ENCODE data around the gene FOXO1.

FOXO1 gene

GRCh38 chr13:40598569-40598968, 67.9 kb downstream of the FOXO1 start:
- peak overlapping the region; percentile 99 for H3K27ac ChIP-seq (ENCODE audit: low read depth, low read length)
- no peaks in the 10 kb centered on the region for H3K9me3 ChIP-seq (ENCODE audit: control insufficient read depth, insufficient read depth, low read length)
- peaks cover 48% of the 10 kb centered on the region for H3F3A ChIP-seq (ENCODE audit: control insufficient read depth, insufficient read depth)
- no peaks in the 10 kb centered on the region for H3K9me2 ChIP-seq (replicated peaks; ENCODE audit: control insufficient read depth, low read length)
- peaks cover 100% of the 10 kb centered on the region for H3K4me1 ChIP-seq (ENCODE audit: control insufficient read depth, low read length)
- H3K4me2 ChIP-seq (ENCODE audit: low read length) = peak overlapping the region; percentile 85
- peaks cover 37% of the 10 kb centered on the region for H3K36me3 ChIP-seq (ENCODE audit: control insufficient read depth, low read length)
- H3K27me3 ChIP-seq (ENCODE audit: control insufficient read depth, low read length) = no peaks in the 10 kb centered on the region
- peak overlapping the region; percentile 69 for H3K4me3 ChIP-seq (ENCODE audit: low read length)
- H3K79me2 ChIP-seq (ENCODE audit: control insufficient read depth, low read length) = peaks cover 100% of the 10 kb centered on the region
- no peak for TF ChIP-seq EZH2phosphoT487 (IDR thresholded peaks at IDR 0.05; ENCODE audit: borderline replicate concordance, low read length)
- TF ChIP-seq, protein P1, sequence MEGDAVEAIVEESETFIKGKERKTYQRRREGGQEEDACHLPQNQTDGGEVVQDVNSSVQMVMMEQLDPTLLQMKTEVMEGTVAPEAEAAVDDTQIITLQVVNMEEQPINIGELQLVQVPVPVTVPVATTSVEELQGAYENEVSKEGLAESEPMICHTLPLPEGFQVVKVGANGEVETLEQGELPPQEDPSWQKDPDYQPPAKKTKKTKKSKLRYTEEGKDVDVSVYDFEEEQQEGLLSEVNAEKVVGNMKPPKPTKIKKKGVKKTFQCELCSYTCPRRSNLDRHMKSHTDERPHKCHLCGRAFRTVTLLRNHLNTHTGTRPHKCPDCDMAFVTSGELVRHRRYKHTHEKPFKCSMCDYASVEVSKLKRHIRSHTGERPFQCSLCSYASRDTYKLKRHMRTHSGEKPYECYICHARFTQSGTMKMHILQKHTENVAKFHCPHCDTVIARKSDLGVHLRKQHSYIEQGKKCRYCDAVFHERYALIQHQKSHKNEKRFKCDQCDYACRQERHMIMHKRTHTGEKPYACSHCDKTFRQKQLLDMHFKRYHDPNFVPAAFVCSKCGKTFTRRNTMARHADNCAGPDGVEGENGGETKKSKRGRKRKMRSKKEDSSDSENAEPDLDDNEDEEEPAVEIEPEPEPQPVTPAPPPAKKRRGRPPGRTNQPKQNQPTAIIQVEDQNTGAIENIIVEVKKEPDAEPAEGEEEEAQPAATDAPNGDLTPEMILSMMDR (IDR thresholded peaks at IDR 0.05; ENCODE audit: low read depth, low read length, poor library complexity, severe bottlenecking) = no peak
- H4K20me1 ChIP-seq (ENCODE audit: control insufficient read depth, insufficient read depth, low read depth, low read length) = peaks cover 4% of the 10 kb centered on the region

GRCh38 chr13:40597735-40598365, 68.6 kb downstream of the FOXO1 start:
- Histone ChIP-seq H3K9me2 (replicated peaks; ENCODE audit: control insufficient read depth, low read length) (no peaks in the 10 kb centered on the region), H3K27ac (ENCODE audit: low read depth, low read length) (peak overlapping the region; percentile 99), H3F3A (ENCODE audit: control insufficient read depth, insufficient read depth) (peaks cover 53% of the 10 kb centered on the region), H3K4me1 (ENCODE audit: control insufficient read depth, low read length) (peaks cover 100% of the 10 kb centered on the region), H3K4me3 (ENCODE audit: low read length) (peak overlapping the region; percentile 69), H3K27me3 (ENCODE audit: control insufficient read depth, low read length) (no peaks in the 10 kb centered on the region), H3K79me2 (ENCODE audit: control insufficient read depth, low read length) (peaks cover 100% of the 10 kb centered on the region), H4K20me1 (ENCODE audit: control insufficient read depth, insufficient read depth, low read depth, low read length) (peaks cover 4% of the 10 kb centered on the region), H3K4me2 (ENCODE audit: low read length) (peak overlapping the region; percentile 85), H3K9me3 (ENCODE audit: control insufficient read depth, insufficient read depth, low read length) (no peaks in the 10 kb centered on the region), H3K36me3 (ENCODE audit: control insufficient read depth, low read length) (peaks cover 34% of the 10 kb centered on the region)
- no peak for TF ChIP-seq EZH2phosphoT487 (IDR thresholded peaks at IDR 0.05; ENCODE audit: borderline replicate concordance, low read length)
- TF ChIP-seq, protein P1 (IDR thresholded peaks at IDR 0.05; ENCODE audit: low read depth, low read length, poor library complexity, severe bottlenecking) = no peak

- Histone ChIP-seq H3F3A (ENCODE audit: control insufficient read depth, insufficient read depth) (peaks cover 67% of the 10 kb centered on the region), H3K27ac (ENCODE audit: low read depth, low read length) (peak overlapping the region; percentile 99), H4K20me1 (ENCODE audit: control insufficient read depth, insufficient read depth, low read depth, low read length) (peaks cover 4% of the 10 kb centered on the region), H3K9me2 (replicated peaks; ENCODE audit: control insufficient read depth, low read length) (no peaks in the 10 kb centered on the region), H3K4me1 (ENCODE audit: control insufficient read depth, low read length) (peaks cover 100% of the 10 kb centered on the region), H3K4me3 (ENCODE audit: low read length) (peak overlapping the region; percentile 69), H3K9me3 (ENCODE audit: control insufficient read depth, insufficient read depth, low read length) (no peaks in the 10 kb centered on the region), H3K27me3 (ENCODE audit: control insufficient read depth, low read length) (no peaks in the 10 kb centered on the region), H3K36me3 (ENCODE audit: control insufficient read depth, low read length) (peaks cover 23% of the 10 kb centered on the region), H3K79me2 (ENCODE audit: control insufficient read depth, low read length) (peaks cover 100% of the 10 kb centered on the region), H3K4me2 (ENCODE audit: low read length) (peak overlapping the region; percentile 85)
- TF ChIP-seq EZH2phosphoT487 (IDR thresholded peaks at IDR 0.05; ENCODE audit: borderline replicate concordance, low read length) = no peak
Observed at GRCh38 chr13:40596484-40596883, 70.0 kb downstream of the FOXO1 start.

GRCh38 chr13:40595693-40596092, 70.7 kb downstream of the FOXO1 start:
- peaks cover 74% of the 10 kb centered on the region for H3F3A ChIP-seq (ENCODE audit: control insufficient read depth, insufficient read depth)
- no peaks in the 10 kb centered on the region for H3K27me3 ChIP-seq (ENCODE audit: control insufficient read depth, low read length)
- H3K4me2 ChIP-seq (ENCODE audit: low read length) = peak overlapping the region; percentile 85
- peak overlapping the region; percentile 69 for H3K4me3 ChIP-seq (ENCODE audit: low read length)
- H3K27ac ChIP-seq (ENCODE audit: low read depth, low read length) = peak overlapping the region; percentile 99
- H3K4me1 ChIP-seq (ENCODE audit: control insufficient read depth, low read length) = peaks cover 100% of the 10 kb centered on the region
- H3K79me2 ChIP-seq (ENCODE audit: control insufficient read depth, low read length) = peaks cover 100% of the 10 kb centered on the region
- TF ChIP-seq EZH2phosphoT487 (IDR thresholded peaks at IDR 0.05; ENCODE audit: borderline replicate concordance, low read length) = no peak
- TF ChIP-seq, protein P1 (IDR thresholded peaks at IDR 0.05; ENCODE audit: low read depth, low read length, poor library complexity, severe bottlenecking) = no peak
- peaks cover 4% of the 10 kb centered on the region for H4K20me1 ChIP-seq (ENCODE audit: control insufficient read depth, insufficient read depth, low read depth, low read length)
- H3K9me3 ChIP-seq (ENCODE audit: control insufficient read depth, insufficient read depth, low read length) = no peaks in the 10 kb centered on the region
- peaks cover 22% of the 10 kb centered on the region for H3K36me3 ChIP-seq (ENCODE audit: control insufficient read depth, low read length)
- no peaks in the 10 kb centered on the region for H3K9me2 ChIP-seq (replicated peaks; ENCODE audit: control insufficient read depth, low read length)
